Skeletal muscle tissue (tissue), 4 donors: ENCODE results near the gene MSI2. TPM values are rescaled to one million over a fixed set of nuclear protein-coding genes. Genes with fewer than 3 reads are reported as not detected.
"Not testable (repeated sequence)": the region's sequence is repeated elsewhere in the genome, so short reads cannot be mapped to it uniquely, and the experiment has no call there.

Source experiments
- H3K27ac ChIP-seq: one replicate; pipeline ENCODE4 v1.7.0; 2013; ENCODE audit warnings: mild to moderate bottlenecking, low read depth, low read length, inconsistent platforms
- H3K27me3 ChIP-seq, 3 donors: one replicate each; pipeline ENCODE4 v1.7.0; 2013; ENCODE audit warnings: low read length in 3 of 3; ENCODE audit not compliant: control insufficient read depth in 3 of 3, insufficient read depth in 3 of 3
- H3K36me3 ChIP-seq, 3 donors: one replicate each; pipeline ENCODE4 v1.7.0; 2013; ENCODE audit warnings: low read length in 3 of 3; ENCODE audit not compliant: control insufficient read depth in 3 of 3, insufficient read depth in 3 of 3
- H3K4me1 ChIP-seq, 3 donors: one replicate each; pipeline ENCODE4 v1.7.0; 2013; ENCODE audit warnings: low read length in 3 of 3, mild to moderate bottlenecking in 3 of 3; ENCODE audit not compliant: control insufficient read depth in 3 of 3, insufficient read depth in 3 of 3
- H3K4me3 ChIP-seq, 3 donors: one replicate each; pipeline ENCODE4 v1.7.0; 2013; ENCODE audit warnings: low read length in 3 of 3
- H3K9ac ChIP-seq, 3 donors: one replicate each; pipeline ENCODE4 v1.7.0; 2013; ENCODE audit warnings: low read length in 3 of 3, mild to moderate bottlenecking in 3 of 3, moderate library complexity in 2 of 3, low read depth in 1 of 3
- H3K9me3 ChIP-seq, 3 donors: one replicate each; pipeline ENCODE4 v1.7.0; 2013; ENCODE audit warnings: low read length in 3 of 3; ENCODE audit not compliant: control insufficient read depth in 3 of 3
- total RNA-seq: library from RNA; depleted of rRNA; stranded (reverse); fragments of >200 nt; gene quantifications from one replicate; pipeline ENCODE4 v1.2.3, GENCODE V29; 2014
- donor health status: Osteomylitis.

Gene MSI2
- total RNA-seq, 1 donor from 2014 or later = 20.4 TPM

- Histone ChIP-seq H3K4me1 (peaks cover 7 to 18% (median 11%) of the 10 kb centered on the region in 3 donors), H3K9ac (no peak overlapping the region), H3K27ac (no peak overlapping the region), H3K27me3 (no peaks in the 10 kb centered on the region), H3K36me3 (peaks cover 2 to 9% (median 4%) of the 10 kb centered on the region in 3 donors), H3K9me3 (no peaks in the 10 kb centered on the region), H3K4me3 (no peak overlapping the region)
These were observed 358.4 kb downstream of the MSI2 start for GRCh38 chr17:57614742-57615141.

GRCh38 chr17:57615836-57616757 lies 359.8 kb downstream of the MSI2 start:
- Histone ChIP-seq H3K27me3 (no peaks in the 10 kb centered on the region), H3K9ac (no peak overlapping the region), H3K4me1 (peaks cover 7 to 17% (median 10%) of the 10 kb centered on the region in 3 donors), H3K36me3 (peaks cover 2 to 12% (median 4%) of the 10 kb centered on the region in 3 donors), H3K4me3 (peak overlapping the region in 1 of 3 donors; percentile 1), H3K27ac (no peak overlapping the region), H3K9me3 (no peaks in the 10 kb centered on the region)

GRCh38 chr17:57617218-57617617 lies 360.9 kb downstream of the MSI2 start:
- Histone ChIP-seq H3K9me3 (no peaks in the 10 kb centered on the region), H3K4me3 (no peak overlapping the region), H3K27ac (no peak overlapping the region), H3K9ac (no peak overlapping the region), H3K36me3 (peaks cover 2 to 12% (median 4%) of the 10 kb centered on the region in 3 donors), H3K27me3 (no peaks in the 10 kb centered on the region), H3K4me1 (peaks cover 7 to 15% (median 10%) of the 10 kb centered on the region in 3 donors)

- H3K9me3 ChIP-seq = no peaks in the 10 kb centered on the region
- H3K4me1 ChIP-seq = peaks cover 7 to 15% (median 13%) of the 10 kb centered on the region in 3 donors
- H3K27me3 ChIP-seq = no peaks in the 10 kb centered on the region
- H3K36me3 ChIP-seq = peaks cover 2 to 12% (median 4%) of the 10 kb centered on the region in 3 donors
- no peak overlapping the region for H3K9ac ChIP-seq
- H3K4me3 ChIP-seq = no peak overlapping the region
- H3K27ac ChIP-seq = no peak overlapping the region
These were observed 363.0 kb downstream of the MSI2 start for GRCh38 chr17:57619061-57619937.

- Histone ChIP-seq H3K27me3 (no peaks in the 10 kb centered on the region), H3K36me3 (peaks cover 2 to 12% (median 4%) of the 10 kb centered on the region in 3 donors), H3K9ac (no peak overlapping the region), H3K9me3 (no peaks in the 10 kb centered on the region), H3K4me3 (no peak overlapping the region), H3K4me1 (peaks cover 5 to 16% (median 13%) of the 10 kb centered on the region in 3 donors), H3K27ac (no peak overlapping the region)
These were observed 364.3 kb downstream of the MSI2 start for GRCh38 chr17:57620576-57620975.

GRCh38 chr17:57621791-57622190 lies 365.5 kb downstream of the MSI2 start:
- H3K4me3 ChIP-seq, H3K36me3 ChIP-seq, H3K9me3 ChIP-seq, H3K27me3 ChIP-seq, H3K9ac ChIP-seq, H3K27ac ChIP-seq: not testable (repeated sequence)
- H3K4me1 ChIP-seq = peaks cover 0 to 12% (median 6%) of the 10 kb centered on the region in 3 donors

GRCh38 chr17:57622306-57622682 lies 366.0 kb downstream of the MSI2 start:
- H3K27ac ChIP-seq = no peak overlapping the region
- H3K4me1 ChIP-seq = peaks cover 0 to 12% (median 6%) of the 10 kb centered on the region in 3 donors
- peaks cover 1 to 12% (median 3%) of the 10 kb centered on the region in 3 donors for H3K36me3 ChIP-seq
- H3K4me3 ChIP-seq = no peak overlapping the region
- H3K9me3 ChIP-seq = no peaks in the 10 kb centered on the region
- no peaks in the 10 kb centered on the region for H3K27me3 ChIP-seq
- no peak overlapping the region for H3K9ac ChIP-seq

GRCh38 chr17:57622683-57623433 lies 366.5 kb downstream of the MSI2 start:
- no peaks in the 10 kb centered on the region for H3K9me3 ChIP-seq
- no peak overlapping the region for H3K9ac ChIP-seq

GRCh38 chr17:57623620-57624019 lies 367.3 kb downstream of the MSI2 start:
- H3K4me1 ChIP-seq = peaks cover 0 to 12% (median 6%) of the 10 kb centered on the region in 3 donors
- H3K27ac ChIP-seq = no peak overlapping the region
- no peaks in the 10 kb centered on the region for H3K27me3 ChIP-seq
- no peak overlapping the region for H3K4me3 ChIP-seq
- H3K36me3 ChIP-seq = peaks cover 4 to 20% (median 8%) of the 10 kb centered on the region in 3 donors
- no peak overlapping the region for H3K9ac ChIP-seq
- no peaks in the 10 kb centered on the region for H3K9me3 ChIP-seq

More at GRCh38 chr17:57622683-57623433, 366.5 kb downstream of the MSI2 start:
- H3K4me1 ChIP-seq = peaks cover 0 to 12% (median 6%) of the 10 kb centered on the region in 3 donors
- no peak overlapping the region for H3K27ac ChIP-seq
- H3K27me3 ChIP-seq = no peaks in the 10 kb centered on the region
- H3K36me3 ChIP-seq = peaks cover 4 to 16% (median 7%) of the 10 kb centered on the region in 3 donors
- no peak overlapping the region for H3K4me3 ChIP-seq
